ENCODE data around the gene PON1.

Gene PON1

DNA sequence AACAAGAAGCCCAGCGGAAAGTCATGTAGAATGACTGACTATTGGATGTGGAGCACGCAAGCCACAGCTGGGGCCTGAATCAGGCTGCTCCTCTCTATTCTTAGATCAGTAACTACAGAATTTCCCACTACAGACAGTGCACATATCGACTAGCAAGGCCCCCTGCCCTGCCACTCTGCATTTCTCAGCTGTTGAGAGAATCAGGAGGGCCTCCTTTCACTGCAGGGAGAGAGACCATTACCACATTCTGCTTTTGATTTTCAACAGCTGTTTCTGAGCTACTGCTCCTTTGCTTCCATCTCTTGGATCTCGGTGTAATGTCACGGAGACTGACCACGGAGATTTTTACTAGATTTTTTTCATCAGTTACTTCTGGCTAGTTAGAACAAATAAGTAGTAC is 73.8 kb downstream of the PON1 start:
- DNase-seq = no peak

Measured in NCI-H69 (cell line).